NCI-H1694 (cell line): ENCODE results near the gene QRICH2.
"Not testable (repeated sequence)": the region's sequence is repeated elsewhere in the genome, so short reads cannot be mapped to it uniquely, and the experiment has no call there.

Experiments
- DNase-seq: peaks from one replicate; lab custom pipeline; 2025; lab: John Stamatoyannopoulos, UW

QRICH2 gene

GRCh38 chr17:76278268-76278908, 29.7 kb downstream of the QRICH2 start:
- no peak for DNase-seq

- DNase-seq: no peak
These were observed 30.5 kb downstream of the QRICH2 start for GRCh38 chr17:76277300-76278267.

- DNase-seq: no peak
These were observed 31.4 kb downstream of the QRICH2 start for GRCh38 chr17:76276461-76277299.

DNA sequence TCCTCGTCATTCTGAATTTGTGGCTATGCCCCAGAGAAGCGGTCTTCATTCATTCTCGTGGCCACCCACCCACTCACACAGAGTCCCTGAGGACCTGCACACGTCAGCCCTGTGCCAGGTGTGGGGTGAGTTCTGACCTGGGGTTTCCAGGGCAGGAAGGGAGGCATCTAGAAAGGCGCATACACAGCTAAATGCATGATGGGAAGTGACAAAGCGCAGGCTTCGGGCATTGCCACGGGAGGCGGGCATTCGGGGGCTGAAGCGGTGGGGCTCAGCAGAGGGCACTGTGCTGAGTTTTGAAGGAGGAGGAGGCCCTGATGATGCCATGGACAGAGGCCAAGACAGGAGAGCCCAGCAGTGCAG, 32.0 kb downstream of the QRICH2 start:
- no peak for DNase-seq

DNA sequence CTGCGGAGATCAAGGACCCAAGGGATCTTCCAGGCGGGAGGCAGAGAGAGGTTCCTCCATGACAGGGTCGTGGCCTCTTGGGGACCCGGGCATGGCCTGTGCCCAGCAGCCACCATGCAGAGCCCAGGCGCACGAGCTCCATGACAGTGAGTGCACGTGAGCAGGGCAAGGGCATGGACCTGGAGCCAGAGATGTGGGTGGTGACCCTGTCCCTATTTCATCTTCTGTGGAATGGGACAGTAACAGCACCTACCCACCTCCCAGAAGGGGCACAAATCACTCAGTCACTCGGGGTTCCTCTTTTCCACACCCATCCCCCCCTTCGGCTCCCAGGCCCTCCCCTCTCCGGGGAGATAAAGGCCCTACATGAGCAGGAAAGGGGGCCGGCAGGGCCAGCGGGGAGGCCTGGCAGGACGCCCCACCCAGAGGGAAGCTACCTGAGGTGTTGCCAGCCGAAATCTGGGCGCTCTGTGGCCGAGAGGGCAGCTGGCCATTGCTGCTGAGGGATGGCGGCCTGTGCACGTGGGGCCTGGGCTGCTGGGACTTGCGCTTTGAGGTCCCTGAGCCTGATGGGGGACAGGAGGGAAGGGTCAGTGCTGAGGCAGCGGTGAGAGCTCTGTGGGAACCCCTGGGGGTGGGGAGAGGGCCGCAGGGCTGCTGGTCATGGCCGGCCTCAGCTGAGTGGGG, 32.6 kb downstream of the QRICH2 start:
- no peak for DNase-seq

- DNase-seq: no peak
These were observed 33.7 kb downstream of the QRICH2 start for GRCh38 chr17:76274112-76274956.

DNA sequence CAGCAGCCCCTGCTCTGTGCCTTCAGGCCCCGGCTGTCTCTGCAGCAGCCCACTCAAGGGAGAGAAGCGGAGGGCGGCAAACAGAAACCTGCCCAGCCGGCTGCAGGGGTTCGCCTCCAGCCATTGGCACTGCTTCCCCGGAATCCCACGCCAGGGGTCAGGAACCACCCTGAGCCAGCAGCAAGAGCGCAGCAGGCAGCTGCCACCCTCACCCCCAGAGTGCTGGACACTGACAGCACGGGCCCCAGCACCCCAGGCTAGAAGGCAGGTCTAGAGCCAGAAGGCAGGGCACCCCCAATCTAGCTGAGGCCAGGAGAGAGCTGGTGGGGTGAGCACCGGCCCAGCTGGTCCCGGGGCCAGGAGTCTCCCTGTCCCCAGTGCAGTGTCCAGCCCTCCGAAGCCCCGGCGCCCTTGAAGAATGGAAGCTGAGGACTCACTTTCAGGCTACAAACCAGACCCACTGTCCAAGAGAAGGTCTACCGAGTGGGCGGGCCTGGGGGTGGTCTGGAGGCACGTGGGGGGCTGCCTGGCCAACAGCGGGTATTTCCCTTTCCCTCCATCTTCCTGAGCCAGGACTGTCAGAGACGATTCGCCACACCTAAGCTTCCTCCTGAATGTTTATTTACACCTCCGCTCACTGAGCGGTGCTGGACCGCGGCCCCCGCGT, 34.5 kb downstream of the QRICH2 start:
- DNase-seq: no peak

DNA sequence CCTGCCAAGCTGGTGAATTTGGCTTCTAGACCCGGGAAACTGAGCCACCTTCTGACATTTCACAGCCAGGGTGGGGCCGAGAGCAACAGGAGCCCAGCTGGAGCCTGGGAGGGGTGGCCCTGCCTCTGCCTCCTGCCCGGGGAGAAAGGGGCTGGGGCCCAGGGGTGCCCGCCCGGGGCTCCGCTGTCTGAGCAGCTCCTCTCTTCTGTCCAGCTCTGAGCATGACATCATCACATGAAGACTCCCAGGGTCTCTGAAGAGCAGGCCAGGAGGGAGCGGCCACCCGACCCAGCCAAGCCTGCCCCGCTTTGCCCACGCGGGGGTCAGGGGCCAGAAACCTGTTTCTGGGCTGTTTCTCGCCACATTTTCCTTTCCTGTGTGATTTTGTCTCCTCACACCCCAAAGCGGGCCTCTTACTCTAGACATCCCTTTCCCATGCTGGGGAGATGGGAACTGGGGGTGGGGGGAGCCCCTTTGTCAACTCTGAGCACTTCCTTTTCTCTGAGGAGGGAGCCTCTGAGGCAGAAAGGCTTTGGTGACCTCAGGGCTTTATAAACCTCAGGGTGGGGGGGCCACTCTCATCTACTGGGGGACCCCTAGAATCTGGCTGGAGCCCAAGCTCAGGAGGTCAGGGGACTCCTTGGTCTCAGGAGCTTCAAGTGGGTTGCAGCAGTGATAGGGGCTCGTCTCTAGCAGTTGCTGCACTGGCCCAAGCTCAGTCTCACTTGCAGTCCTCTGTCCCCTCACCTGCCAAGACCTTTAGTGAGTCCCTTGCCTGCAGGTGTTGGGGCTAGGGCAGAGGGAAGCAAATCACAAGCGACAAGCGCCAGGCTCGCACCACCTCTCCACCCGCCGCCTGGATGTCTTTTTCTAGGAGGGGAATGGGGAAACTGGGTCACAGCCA, 35.3 kb downstream of the QRICH2 start:
- DNase-seq: no peak

DNA sequence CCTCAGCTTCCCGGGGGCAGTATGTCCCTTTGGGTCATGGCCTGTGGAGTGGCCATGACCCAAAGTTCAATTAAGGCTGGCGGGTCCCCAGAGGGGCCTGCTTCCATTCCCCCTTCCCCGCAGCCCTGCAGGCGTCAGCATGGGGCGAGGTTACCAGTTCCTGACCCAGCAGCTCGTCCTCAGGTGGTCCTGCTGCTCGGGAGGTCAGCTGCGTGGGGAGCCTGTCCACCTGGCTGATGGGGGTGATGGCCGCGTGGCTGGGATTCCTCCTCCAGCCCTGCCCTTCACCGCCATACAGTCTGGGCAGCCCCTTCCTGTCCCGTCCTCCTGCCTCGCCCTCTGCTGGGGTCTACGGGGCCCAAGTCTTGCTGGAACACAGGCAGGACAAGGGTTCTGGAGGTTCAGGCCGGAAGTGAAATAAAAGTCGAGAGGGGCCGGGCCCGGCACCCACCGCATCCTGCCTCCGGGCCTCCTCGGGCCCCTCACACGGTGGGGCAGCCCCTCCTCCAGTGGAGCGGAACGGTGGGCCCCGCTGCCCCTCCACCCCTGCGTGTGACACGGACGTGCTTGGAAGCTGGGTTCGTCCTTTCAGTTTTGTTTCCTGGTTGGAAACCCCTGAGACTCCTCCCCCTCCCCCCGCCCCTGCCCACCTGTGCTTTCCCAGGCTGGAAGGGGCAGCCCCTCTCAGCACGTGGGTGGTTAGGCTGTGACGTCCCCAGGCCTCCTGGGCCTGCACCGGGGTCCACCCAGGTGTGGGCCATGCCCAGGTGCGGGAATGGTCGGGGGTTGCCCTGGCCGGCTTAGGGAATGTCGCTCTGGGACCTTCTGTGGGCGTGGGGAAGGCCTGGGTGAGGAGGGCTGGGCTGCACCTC, 36.2 kb downstream of the QRICH2 start:
- no peak for DNase-seq

- DNase-seq: no peak
These were observed 37.1 kb downstream of the QRICH2 start for GRCh38 chr17:76270770-76271668.

- no peak for DNase-seq
These were observed 37.9 kb downstream of the QRICH2 start for GRCh38 chr17:76270127-76270592.

DNA sequence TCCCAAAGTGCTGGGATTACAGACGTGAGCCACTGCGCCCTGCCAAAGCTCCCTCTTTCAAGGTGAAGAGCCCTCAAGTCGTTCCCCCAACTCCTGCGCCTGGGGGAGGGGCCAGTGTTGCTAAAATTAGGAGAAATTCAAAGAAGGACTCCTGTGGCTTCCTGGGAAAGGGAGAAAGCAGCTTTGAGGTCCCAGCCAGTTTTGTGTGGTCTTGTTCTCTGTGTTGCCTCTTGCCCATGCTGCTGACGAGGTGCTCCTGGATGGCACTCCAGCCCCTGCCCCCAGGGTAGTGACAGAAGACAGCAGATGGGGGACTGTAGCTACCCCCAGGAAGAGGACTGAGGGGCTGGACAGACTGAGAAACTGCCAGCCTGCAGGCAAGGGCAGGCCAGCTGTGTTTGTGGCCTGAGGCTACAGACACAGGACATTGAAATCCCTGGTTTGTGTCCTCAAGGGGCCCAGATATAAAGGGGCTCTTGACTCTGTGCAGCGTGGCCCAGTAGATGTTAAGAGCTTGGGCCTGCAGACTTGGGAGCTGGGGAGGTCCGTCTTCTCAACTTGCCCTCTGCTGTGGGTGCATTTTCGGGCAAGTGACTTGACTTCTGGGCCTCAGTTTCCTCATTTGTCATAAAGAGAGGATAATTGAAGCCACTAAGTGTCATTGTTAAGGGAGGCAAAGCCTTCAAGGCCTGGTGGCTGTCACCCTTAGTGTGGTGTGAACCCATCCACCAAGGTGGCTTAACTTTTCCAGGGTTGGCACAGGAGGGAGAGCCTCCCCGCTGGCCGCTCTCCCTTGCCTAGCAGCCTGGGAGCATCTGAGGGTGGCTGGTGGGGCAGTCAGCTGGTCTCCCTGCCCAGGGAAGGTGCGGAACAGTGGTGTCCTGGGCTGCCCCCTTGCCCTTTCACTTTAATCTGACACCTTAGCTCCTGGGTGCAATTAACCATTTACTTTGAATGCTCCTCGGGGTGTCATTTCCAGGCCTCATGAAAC, 38.8 kb downstream of the QRICH2 start:
- no peak for DNase-seq

GRCh38 chr17:76268015-76268749, 39.9 kb downstream of the QRICH2 start:
- DNase-seq: peak; percentile 54

DNA sequence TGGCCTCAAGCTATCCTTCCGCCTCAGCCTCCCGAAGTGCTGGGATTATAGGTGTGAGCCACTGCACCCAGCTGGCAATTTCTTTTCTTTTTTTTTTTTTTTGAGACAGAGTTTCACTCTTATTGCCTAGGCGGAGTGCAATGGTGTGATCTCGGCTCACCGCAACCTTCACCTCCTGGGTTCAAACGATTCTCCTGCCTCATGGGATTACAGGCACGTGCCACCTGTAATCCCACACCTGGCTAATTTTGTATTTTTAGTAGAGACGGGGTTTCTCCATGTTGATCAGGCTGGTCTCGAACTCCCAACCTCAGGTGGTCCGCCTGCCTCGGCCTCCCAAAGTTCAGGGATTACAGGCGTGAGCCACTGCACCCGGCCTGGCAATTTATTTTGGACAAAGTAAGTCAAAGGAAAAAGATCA, 40.5 kb downstream of the QRICH2 start:
- not testable (repeated sequence) for DNase-seq

- no peak for DNase-seq
These were observed 41.0 kb downstream of the QRICH2 start for GRCh38 chr17:76267051-76267576.
